ENCODE measurements around the gene SRP14.

GRCh38 chr15:40059821-40060220, 20.8 kb upstream of the SRP14 start:
- no peak for TF ChIP-seq CTCF (IDR thresholded peaks at IDR 0.05)
- no peak for TF ChIP-seq ZFX (IDR thresholded peaks at IDR 0.05; ENCODE audit: borderline replicate concordance)
